Tibial nerve (tissue), 4 donors: ENCODE measurements around the gene PCSK2. TPM values are rescaled to one million over a fixed set of nuclear protein-coding genes. Genes with fewer than 3 reads are reported as not detected.

Experiments
- DNase-seq, 2 donors: peaks; one replicate each; pipeline ENCODE4 v3.0.0-alpha.2; 2019; ENCODE audit warnings: low spot score in 2 of 2
- H3K27ac ChIP-seq, 4 donors: fragments of 200-600 bp; sonication (generic) in 3 of 4; one replicate each; pipeline ENCODE4 v1.5.1; 2017 to 2019; ENCODE audit warnings: mild to moderate bottlenecking in 1 of 4
- H3K27me3 ChIP-seq, 2 donors: fragments of 200-600 bp; sonication (generic) in 1 of 2; one replicate each; pipeline versions ENCODE4 v1.5.1 to v1.6.0; 2017 to 2019
- H3K36me3 ChIP-seq, 3 donors: fragments of 200-600 bp; sonication (generic); one replicate each; pipeline ENCODE4 v1.5.1; 2018 to 2019
- H3K4me1 ChIP-seq, 4 donors: fragments of 200-600 bp; sonication (generic) in 3 of 4; one replicate each; pipeline ENCODE4 v1.5.1; 2017 to 2019
- H3K4me3 ChIP-seq, 4 donors: fragments of 200-600 bp; sonication (generic) in 3 of 4; one replicate each; pipeline ENCODE4 v1.5.1; 2017 to 2019; ENCODE audit warnings: mild to moderate bottlenecking in 1 of 4, moderate library complexity in 1 of 4
- H3K9me3 ChIP-seq, 4 donors: fragments of 200-600 bp; sonication (generic) in 3 of 4; one replicate each; pipeline ENCODE4 v1.5.1; 2017 to 2019
- CTCF ChIP-seq, 5 experiments: fragments of 200-600 bp in 3 of 5; fragments of 450-650 bp in 2 of 5; sonication (generic) in 3 of 5; IDR thresholded peaks; one replicate each; pipeline ENCODE4 v1.5.1; 2016 to 2019; ENCODE audit warnings: antibody characterized with exemption in 5 of 5, mild to moderate bottlenecking in 3 of 5, moderate library complexity in 2 of 5
- EP300 ChIP-seq, 2 donors: sonication (generic); formaldehyde crosslinking; IDR thresholded peaks; one replicate each; pipeline ENCODE4 v1.6.1; 2017; ENCODE audit warnings: antibody characterized with exemption in 2 of 2, mild to moderate bottlenecking in 1 of 2
- POLR2A ChIP-seq, 2 donors: fragments of 450-650 bp; IDR thresholded peaks; one replicate each; pipeline ENCODE4 v1.6.1; 2017; ENCODE audit warnings: antibody characterized with exemption in 2 of 2, mild to moderate bottlenecking in 2 of 2, moderate library complexity in 2 of 2
- WGBS, 2 donors: methylation state at CpG; one replicate each; pipeline ENCODE4 v1.1.5; 2018; 5-methylcytosine and 5-hydroxymethylcytosine counted together
- total RNA-seq, 4 donors: library from RNA; depleted of rRNA; stranded (reverse); fragments of >200 nt; gene quantifications; one replicate each; pipeline ENCODE4 v1.1.0, GENCODE V29; 2016

PCSK2 gene
- total RNA-seq, 4 donors from 2014 or later, result 1.0 to 4.8 (median 3.0) TPM

GRCh38 chr20:17374086-17374485 lies 147.2 kb downstream of the PCSK2 start:
- TF ChIP-seq EP300 (IDR thresholded peaks at IDR 0.05) (no peak), CTCF (IDR thresholded peaks at IDR 0.05) (no peak), POLR2A (IDR thresholded peaks at IDR 0.05) (no peak)
- H3K9me3 ChIP-seq, result no peaks in the 10 kb centered on the region
- 82 to 86% methylated on average over 5 of the region's 5 CpGs for WGBS, 2 donors
- H3K36me3 ChIP-seq, result no peaks in the 10 kb centered on the region
- H3K4me1 ChIP-seq, result no peaks in the 10 kb centered on the region
- no peaks in the 10 kb centered on the region for H3K27me3 ChIP-seq
- no peak overlapping the region for H3K27ac ChIP-seq
- H3K4me3 ChIP-seq, result no peak overlapping the region
- no peak for DNase-seq

GRCh38 chr20:17376031-17376430 lies 149.2 kb downstream of the PCSK2 start:
- no peak overlapping the region for H3K27ac ChIP-seq
- H3K36me3 ChIP-seq, result no peaks in the 10 kb centered on the region
- H3K4me3 ChIP-seq, result no peak overlapping the region
- no peak for DNase-seq
- no peaks in the 10 kb centered on the region for H3K9me3 ChIP-seq
- no peaks in the 10 kb centered on the region for H3K27me3 ChIP-seq
- H3K4me1 ChIP-seq, result no peaks in the 10 kb centered on the region
- 73 to 78% methylated on average over 5 of the region's 5 CpGs for WGBS, 2 donors
- TF ChIP-seq CTCF (IDR thresholded peaks at IDR 0.05) (no peak), EP300 (IDR thresholded peaks at IDR 0.05) (no peak), POLR2A (IDR thresholded peaks at IDR 0.05) (no peak)

GRCh38 chr20:17377231-17377630 lies 150.4 kb downstream of the PCSK2 start:
- Histone ChIP-seq H3K27me3 (no peaks in the 10 kb centered on the region), H3K9me3 (no peaks in the 10 kb centered on the region), H3K36me3 (no peaks in the 10 kb centered on the region), H3K4me1 (no peaks in the 10 kb centered on the region), H3K27ac (no peak overlapping the region), H3K4me3 (no peak overlapping the region)
- WGBS, 2 donors, result 87 to 94% methylated on average over 3 of the region's 3 CpGs
- TF ChIP-seq EP300 (IDR thresholded peaks at IDR 0.05) (no peak), CTCF (IDR thresholded peaks at IDR 0.05) (no peak), POLR2A (IDR thresholded peaks at IDR 0.05) (no peak)
- DNase-seq, result no peak

- H3K9me3 ChIP-seq, result no peaks in the 10 kb centered on the region
- no peak overlapping the region for H3K27ac ChIP-seq
- H3K4me3 ChIP-seq, result no peak overlapping the region
- DNase-seq, result no peak
- H3K36me3 ChIP-seq, result no peaks in the 10 kb centered on the region
- WGBS, 2 donors, result 90 to 95% methylated on average over 2 of the region's 2 CpGs
- H3K27me3 ChIP-seq, result no peaks in the 10 kb centered on the region
- H3K4me1 ChIP-seq, result no peaks in the 10 kb centered on the region
- TF ChIP-seq POLR2A (IDR thresholded peaks at IDR 0.05) (no peak), EP300 (IDR thresholded peaks at IDR 0.05) (no peak), CTCF (IDR thresholded peaks at IDR 0.05) (no peak)
Observed at GRCh38 chr20:17379651-17380050, 152.8 kb downstream of the PCSK2 start.

GRCh38 chr20:17380801-17381200 lies 154.0 kb downstream of the PCSK2 start:
- TF ChIP-seq EP300 (IDR thresholded peaks at IDR 0.05), result no peak
- TF ChIP-seq POLR2A (IDR thresholded peaks at IDR 0.05), result no peak
- no peak for TF ChIP-seq CTCF (IDR thresholded peaks at IDR 0.05)

More at GRCh38 chr20:17380801-17381200, 154.0 kb downstream of the PCSK2 start:
- Histone ChIP-seq H3K36me3 (no peaks in the 10 kb centered on the region), H3K27me3 (no peaks in the 10 kb centered on the region), H3K9me3 (no peaks in the 10 kb centered on the region), H3K4me3 (no peak overlapping the region), H3K4me1 (no peaks in the 10 kb centered on the region), H3K27ac (no peak overlapping the region)
- WGBS, 2 donors, result 55 to 66% methylated on average over 4 of the region's 4 CpGs
- DNase-seq, result no peak
